BE2C (cell line): ENCODE data around the gene MAG.

Experiments used
- DNase-seq: peaks from one replicate; pipeline ENCODE4 v3.0.0-alpha.2; 2020
- H3K27me3 ChIP-seq: fragments of 250-450 bp; sonication (Bioruptor Pico); 2 replicates; pipeline ENCODE4 v1.5.1; 2020; ENCODE audit warnings: mild to moderate bottlenecking
- H3K36me3 ChIP-seq: fragments of 250-450 bp; sonication (Bioruptor Pico); 2 replicates; pipeline ENCODE4 v1.5.1; 2020; ENCODE audit warnings: mild to moderate bottlenecking
- H3K4me1 ChIP-seq: fragments of 250-450 bp; sonication (Bioruptor Pico); 2 replicates; pipeline ENCODE4 v1.5.1; 2020
- H3K4me3 ChIP-seq: 2 replicates; pipeline ENCODE4 v1.5.1; 2011; ENCODE audit warnings: low read depth, low read length
- H3K9me3 ChIP-seq: fragments of 250-450 bp; sonication (Bioruptor Pico); 2 replicates; pipeline ENCODE4 v1.5.1; 2020
- CTCF ChIP-seq: IDR thresholded peaks from 2 replicates; pipeline ENCODE4 v1.5.1; 2012; ENCODE audit warnings: mild to moderate bottlenecking, low read depth, low read length

Gene MAG

GRCh38 chr19:35292421-35293362 lies 731 bp downstream of the MAG start:
- no peak overlapping the region for H3K4me3 ChIP-seq
- H3K4me1 ChIP-seq, result no peaks in the 10 kb centered on the region
- H3K27me3 ChIP-seq, result peaks cover 41% of the 10 kb centered on the region
- no peaks in the 10 kb centered on the region for H3K36me3 ChIP-seq
- TF ChIP-seq CTCF, result no peak
- DNase-seq, result no peak
- no peaks in the 10 kb centered on the region for H3K9me3 ChIP-seq

GRCh38 chr19:35293363-35293739 lies 1.4 kb downstream of the MAG start:
- H3K27me3 ChIP-seq, result peaks cover 41% of the 10 kb centered on the region
- no peak for DNase-seq
- no peaks in the 10 kb centered on the region for H3K36me3 ChIP-seq
- no peaks in the 10 kb centered on the region for H3K4me1 ChIP-seq
- H3K4me3 ChIP-seq, result no peak overlapping the region
- H3K9me3 ChIP-seq, result peaks cover under 1% of the 10 kb centered on the region; the same call in 1 of the 2 replicates
- TF ChIP-seq CTCF, result no peak

- no peak for TF ChIP-seq CTCF
- peaks cover 41% of the 10 kb centered on the region for H3K27me3 ChIP-seq
- no peak overlapping the region for H3K4me3 ChIP-seq
- H3K4me1 ChIP-seq, result no peaks in the 10 kb centered on the region
- no peaks in the 10 kb centered on the region for H3K36me3 ChIP-seq
- DNase-seq, result no peak
- H3K9me3 ChIP-seq, result peaks cover 5% of the 10 kb centered on the region
Observed at GRCh38 chr19:35293808-35294207, 1.8 kb downstream of the MAG start.

- TF ChIP-seq CTCF, result no peak
- no peak for DNase-seq
Observed at GRCh38 chr19:35294328-35294727, 2.4 kb downstream of the MAG start.

GRCh38 chr19:35294859-35295791 lies 3.2 kb downstream of the MAG start:
- Histone ChIP-seq H3K4me1 (no peaks in the 10 kb centered on the region), H3K36me3 (no peaks in the 10 kb centered on the region), H3K4me3 (no peak overlapping the region), H3K9me3 (peaks cover 7% of the 10 kb centered on the region), H3K27me3 (peaks cover 40% of the 10 kb centered on the region)
- no peak for DNase-seq
- no peak for TF ChIP-seq CTCF

More at GRCh38 chr19:35294328-35294727, 2.4 kb downstream of the MAG start:
- Histone ChIP-seq H3K9me3 (peaks cover 7% of the 10 kb centered on the region), H3K4me3 (no peak overlapping the region), H3K36me3 (no peaks in the 10 kb centered on the region), H3K27me3 (peaks cover 41% of the 10 kb centered on the region), H3K4me1 (no peaks in the 10 kb centered on the region)
